ENCODE measurements around the gene TMED9. TPM values are rescaled to one million over a fixed set of nuclear protein-coding genes. Genes with fewer than 3 reads are reported as not detected.

The TMED9 gene
- total RNA-seq, 1 donor from 2014 or later = 290 TPM

DNA sequence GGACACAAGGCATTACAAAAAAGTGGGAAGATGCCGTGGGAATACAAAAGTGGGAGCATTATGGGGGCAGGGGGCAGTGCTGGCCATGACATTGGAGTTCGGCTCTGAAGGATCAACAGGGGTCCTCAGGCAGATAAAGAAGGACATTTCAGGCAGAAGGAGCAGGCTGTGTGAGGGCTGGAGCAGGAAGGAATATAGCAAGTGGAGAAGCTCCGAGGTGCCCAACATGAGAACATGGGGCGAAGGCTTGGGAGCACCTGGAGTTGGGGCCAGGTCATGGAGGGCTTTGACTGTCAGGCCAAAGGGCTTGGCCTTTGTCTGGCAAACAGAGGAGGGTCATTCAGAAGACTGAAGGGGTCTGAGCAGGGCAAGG, 10.4 kb downstream of the TMED9 start:
- TF ChIP-seq, protein P1, sequence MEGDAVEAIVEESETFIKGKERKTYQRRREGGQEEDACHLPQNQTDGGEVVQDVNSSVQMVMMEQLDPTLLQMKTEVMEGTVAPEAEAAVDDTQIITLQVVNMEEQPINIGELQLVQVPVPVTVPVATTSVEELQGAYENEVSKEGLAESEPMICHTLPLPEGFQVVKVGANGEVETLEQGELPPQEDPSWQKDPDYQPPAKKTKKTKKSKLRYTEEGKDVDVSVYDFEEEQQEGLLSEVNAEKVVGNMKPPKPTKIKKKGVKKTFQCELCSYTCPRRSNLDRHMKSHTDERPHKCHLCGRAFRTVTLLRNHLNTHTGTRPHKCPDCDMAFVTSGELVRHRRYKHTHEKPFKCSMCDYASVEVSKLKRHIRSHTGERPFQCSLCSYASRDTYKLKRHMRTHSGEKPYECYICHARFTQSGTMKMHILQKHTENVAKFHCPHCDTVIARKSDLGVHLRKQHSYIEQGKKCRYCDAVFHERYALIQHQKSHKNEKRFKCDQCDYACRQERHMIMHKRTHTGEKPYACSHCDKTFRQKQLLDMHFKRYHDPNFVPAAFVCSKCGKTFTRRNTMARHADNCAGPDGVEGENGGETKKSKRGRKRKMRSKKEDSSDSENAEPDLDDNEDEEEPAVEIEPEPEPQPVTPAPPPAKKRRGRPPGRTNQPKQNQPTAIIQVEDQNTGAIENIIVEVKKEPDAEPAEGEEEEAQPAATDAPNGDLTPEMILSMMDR (IDR thresholded peaks at IDR 0.05) = no peak
- peak overlapping the region; percentile 18 for H3K27ac Mint-ChIP-seq (ENCODE audit: unreplicated experiment)

DNA sequence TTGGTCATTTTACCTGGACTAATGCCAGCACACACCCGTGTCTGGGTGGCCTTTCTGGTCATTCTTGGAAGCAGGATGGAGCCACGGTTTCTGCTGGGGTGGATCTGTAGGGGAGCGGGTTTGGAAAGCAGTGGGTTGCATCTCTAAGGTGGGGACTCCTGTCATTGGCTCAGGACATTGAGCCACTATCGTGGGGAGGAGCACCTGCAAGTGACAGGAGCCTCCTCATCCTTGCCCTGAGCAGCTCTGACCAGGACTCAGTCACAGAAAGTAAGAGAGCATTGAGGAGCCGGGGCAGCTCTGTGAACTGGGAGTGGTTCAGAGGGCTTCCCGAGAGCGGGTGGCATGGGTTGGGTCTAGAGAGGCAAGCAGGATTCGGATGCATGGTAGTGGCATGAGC, 11.6 kb downstream of the TMED9 start:
- peaks cover 37% of the 10 kb centered on the region for H3K4me1 Mint-ChIP-seq (ENCODE audit: low read depth)
- H3K4me3 Mint-ChIP-seq (ENCODE audit: unreplicated experiment) = no peak overlapping the region
- H3K9me3 Mint-ChIP-seq (ENCODE audit: low read depth) = no peaks in the 10 kb centered on the region
- H3K36me3 Mint-ChIP-seq (ENCODE audit: low read depth) = peaks cover 3% of the 10 kb centered on the region
- H3K27me3 Mint-ChIP-seq (ENCODE audit: low read depth) = no peaks in the 10 kb centered on the region
- DNase-seq (ENCODE audit: low spot score) = no peak
- no peak overlapping the region for H3K27ac Mint-ChIP-seq (ENCODE audit: unreplicated experiment)
- TF ChIP-seq, protein P1 (IDR thresholded peaks at IDR 0.05) = no peak

More for the DNA sequence above, 10.4 kb downstream of the TMED9 start:
- Mint-ChIP-seq H3K4me3 (ENCODE audit: unreplicated experiment) (no peak overlapping the region), H3K27me3 (ENCODE audit: low read depth) (no peaks in the 10 kb centered on the region), H3K36me3 (ENCODE audit: low read depth) (peaks cover 3% of the 10 kb centered on the region), H3K4me1 (ENCODE audit: low read depth) (peaks cover 35% of the 10 kb centered on the region), H3K9me3 (ENCODE audit: low read depth) (no peaks in the 10 kb centered on the region)
- DNase-seq (ENCODE audit: low spot score) = no peak

DNA sequence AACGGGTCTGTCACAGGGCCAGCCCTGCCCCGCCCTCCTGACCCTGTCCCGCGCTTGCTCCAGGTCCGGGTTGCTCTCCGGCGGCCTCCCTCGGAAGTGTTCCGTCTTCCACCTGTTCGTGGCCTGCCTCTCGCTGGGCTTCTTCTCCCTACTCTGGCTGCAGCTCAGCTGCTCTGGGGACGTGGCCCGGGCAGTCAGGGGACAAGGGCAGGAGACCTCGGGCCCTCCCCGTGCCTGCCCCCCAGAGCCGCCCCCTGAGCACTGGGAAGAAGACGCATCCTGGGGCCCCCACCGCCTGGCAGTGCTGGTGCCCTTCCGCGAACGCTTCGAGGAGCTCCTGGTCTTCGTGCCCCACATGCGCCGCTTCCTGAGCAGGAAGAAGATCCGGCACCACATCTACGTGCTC, 12.1 kb downstream of the TMED9 start:
- no peak overlapping the region for H3K4me3 Mint-ChIP-seq (ENCODE audit: unreplicated experiment)
- H3K36me3 Mint-ChIP-seq (ENCODE audit: low read depth) = peaks cover 3% of the 10 kb centered on the region

DNA sequence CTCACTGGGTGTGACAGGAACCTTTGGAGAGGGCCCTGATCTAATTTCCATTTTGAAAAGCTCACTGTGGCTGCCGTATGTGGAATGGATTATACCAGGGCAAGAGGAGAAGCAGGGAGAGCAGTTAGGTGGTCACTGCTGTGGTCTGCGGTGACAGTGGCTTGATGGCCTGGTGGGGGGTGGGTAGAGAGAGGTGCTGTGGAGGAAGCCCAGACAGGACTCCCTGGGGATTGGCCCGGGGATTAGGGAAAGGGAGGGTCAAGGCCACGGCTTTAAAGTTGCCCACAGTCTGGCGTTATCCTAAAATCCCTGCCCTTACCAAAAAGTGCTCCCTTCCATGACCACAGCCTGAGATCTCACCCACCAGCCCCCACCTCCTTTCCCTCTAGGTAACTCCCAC, 12.7 kb downstream of the TMED9 start:
- H3K27me3 Mint-ChIP-seq (ENCODE audit: low read depth) = no peaks in the 10 kb centered on the region
- H3K27ac Mint-ChIP-seq (ENCODE audit: unreplicated experiment) = no peak overlapping the region
- H3K4me1 Mint-ChIP-seq (ENCODE audit: low read depth) = peaks cover 30% of the 10 kb centered on the region
- no peak for DNase-seq (ENCODE audit: low spot score)
- H3K9me3 Mint-ChIP-seq (ENCODE audit: low read depth) = no peaks in the 10 kb centered on the region
- no peak overlapping the region for H3K4me3 Mint-ChIP-seq (ENCODE audit: unreplicated experiment)
- TF ChIP-seq, protein P1 (IDR thresholded peaks at IDR 0.05) = no peak
- peaks cover 3% of the 10 kb centered on the region for H3K36me3 Mint-ChIP-seq (ENCODE audit: low read depth)

More for the DNA sequence above, 12.1 kb downstream of the TMED9 start:
- no peaks in the 10 kb centered on the region for H3K9me3 Mint-ChIP-seq (ENCODE audit: low read depth)
- TF ChIP-seq, protein P1 (IDR thresholded peaks at IDR 0.05) = no peak
- H3K4me1 Mint-ChIP-seq (ENCODE audit: low read depth) = peaks cover 32% of the 10 kb centered on the region
- no peak overlapping the region for H3K27ac Mint-ChIP-seq (ENCODE audit: unreplicated experiment)
- H3K27me3 Mint-ChIP-seq (ENCODE audit: low read depth) = no peaks in the 10 kb centered on the region
- DNase-seq (ENCODE audit: low spot score) = peak; percentile 91

DNA sequence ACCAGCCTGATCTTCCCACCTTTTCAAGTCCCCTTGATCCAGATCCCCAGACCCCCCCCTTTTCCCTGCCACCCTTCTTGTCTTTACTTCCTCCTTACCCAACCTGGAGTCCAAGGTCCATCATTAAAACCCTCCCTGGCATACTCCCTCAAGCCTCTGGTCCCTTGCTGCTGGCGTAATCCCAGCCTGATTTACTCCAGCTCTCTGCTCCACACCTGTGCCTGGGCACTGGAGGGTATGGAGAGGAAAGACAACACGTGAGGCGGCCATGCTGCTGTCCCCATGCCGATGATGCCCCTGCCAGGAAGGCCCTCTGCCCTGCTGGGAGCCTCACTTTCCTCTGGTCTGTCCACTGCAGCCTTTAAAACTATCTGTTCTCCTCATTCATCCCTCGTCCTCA, 13.1 kb downstream of the TMED9 start:
- no peak for DNase-seq (ENCODE audit: low spot score)
- peaks cover 30% of the 10 kb centered on the region for H3K4me1 Mint-ChIP-seq (ENCODE audit: low read depth)
- no peak overlapping the region for H3K27ac Mint-ChIP-seq (ENCODE audit: unreplicated experiment)

More for the DNA sequence above, 13.1 kb downstream of the TMED9 start:
- peaks cover 3% of the 10 kb centered on the region for H3K36me3 Mint-ChIP-seq (ENCODE audit: low read depth)
- no peaks in the 10 kb centered on the region for H3K27me3 Mint-ChIP-seq (ENCODE audit: low read depth)
- TF ChIP-seq, protein P1 (IDR thresholded peaks at IDR 0.05) = no peak
- no peak overlapping the region for H3K4me3 Mint-ChIP-seq (ENCODE audit: unreplicated experiment)
- H3K9me3 Mint-ChIP-seq (ENCODE audit: low read depth) = no peaks in the 10 kb centered on the region

Data from chondrocyte (in vitro differentiated cells).